GM12878 (cell line): ENCODE measurements around the gene ZNF804B. TPM values are rescaled to one million over a fixed set of nuclear protein-coding genes. Genes with fewer than 3 reads are reported as not detected.

ENCODE experiments used
- ATAC-seq: fragments of 200-7000 bp; cut with Tn5 transposase; 3 replicates; pipeline ENCODE4 v1.9.1; 2020; ENCODE audit warnings: mild to moderate bottlenecking, moderate library complexity
- BruUV-seq: library from RNA; stranded (reverse); fragments of 400-500 nt; replicated peaks from 2 replicates; lab custom pipeline; 2021; lab: Mats Ljungman, UMichigan
- CTCF ChIA-PET: fragments of 300-600 bp; sonication (Branson Sonifier 250); formaldehyde crosslinking; extraction: SDS; loops from one replicate; lab custom pipeline; 2021; ENCODE audit warnings: inconsistent platforms; lab: Yijun Ruan, JAX
- POLR2A ChIA-PET: fragments of 350-600 bp; formaldehyde crosslinking; extraction: SDS; loops from one replicate; lab custom pipeline; 2021; ENCODE audit warnings: inconsistent platforms; lab: Charles Lee
- RAD21 ChIA-PET: fragments of 300-600 bp; sonication (Branson Sonifier 250); formaldehyde crosslinking; loops from one replicate; lab custom pipeline; 2023; ENCODE audit warnings: antibody characterized with exemption; ENCODE audit not compliant: unreplicated experiment; lab: Charles Lee
- SMC1A ChIA-PET: fragments of 300-600 bp; sonication (Branson Sonifier 250); formaldehyde crosslinking; loops from one replicate; lab custom pipeline; 2023; ENCODE audit not compliant: unreplicated experiment, uncharacterized antibody; lab: Charles Lee
- DNase-seq: peaks from one replicate; pipeline ENCODE4 v3.0.0-alpha.2; 2011; ENCODE audit warnings: low read depth, low spot score
- FAIRE-seq: peaks from 3 replicates; lab custom pipeline; 2011; peaks lifted over from hg19 to GRCh38; lab: Jason Lieb, UNC
- H2AFZ ChIP-seq: 2 replicates; pipeline ENCODE4 v1.6.0; 2011; ENCODE audit warnings: low read depth, low read length, control low read depth; ENCODE audit not compliant: control insufficient read depth
- H3K27ac ChIP-seq: 2 replicates; pipeline ENCODE4 v1.5.1; 2011; ENCODE audit warnings: control low read depth; ENCODE audit not compliant: control insufficient read depth, insufficient read depth
- H3K27me3 ChIP-seq, 2 experiments: replicated peaks in 1 of 2; 2 replicates each; pipeline versions ENCODE4 v1.6.0 to v1.6.1; 2011; ENCODE audit warnings: low read length in 1 of 2; ENCODE audit not compliant: control insufficient read depth in 2 of 2, insufficient read depth in 2 of 2
- H3K36me3 ChIP-seq, 2 experiments: 2 replicates each; pipeline ENCODE4 v1.5.1; 2011; ENCODE audit warnings: low read length in 1 of 2; ENCODE audit not compliant: control insufficient read depth in 2 of 2, insufficient read depth in 2 of 2
- H3K4me1 ChIP-seq: 2 replicates; pipeline ENCODE4 v1.6.1; 2011; ENCODE audit warnings: mild to moderate bottlenecking, low read length, moderate library complexity, mixed read lengths; ENCODE audit not compliant: control insufficient read depth, insufficient read depth
- H3K4me2 ChIP-seq: 2 replicates; pipeline ENCODE4 v1.6.0; 2011; ENCODE audit warnings: control low read depth; ENCODE audit not compliant: control insufficient read depth, insufficient read depth
- H3K4me3 ChIP-seq: fragments of 200-600 bp; sonication (generic); 2 replicates; pipeline ENCODE4 v1.5.1; 2016
- H3K79me2 ChIP-seq: 2 replicates; pipeline ENCODE4 v1.6.0; 2011; ENCODE audit warnings: low read length; ENCODE audit not compliant: control insufficient read depth, insufficient read depth
- H3K9ac ChIP-seq: 2 replicates; pipeline ENCODE4 v1.8.0; 2011; ENCODE audit warnings: low read length, control low read depth, mixed read lengths; ENCODE audit not compliant: control insufficient read depth, insufficient read depth
- H3K9me3 ChIP-seq: replicated peaks from 3 replicates; pipeline ENCODE4 v1.5.1; 2011; ENCODE audit warnings: mild to moderate bottlenecking, low read length; ENCODE audit not compliant: control insufficient read depth, insufficient read depth
- H4K20me1 ChIP-seq: 2 replicates; pipeline ENCODE4 v1.6.0; 2011; ENCODE audit not compliant: control insufficient read depth, insufficient read depth
- BCL3 ChIP-seq: IDR thresholded peaks from 2 replicates; pipeline ENCODE4 v1.6.1; 2011; ENCODE audit warnings: borderline replicate concordance, low read depth, mild to moderate bottlenecking, moderate library complexity, low read length; ENCODE audit not compliant: insufficient read depth, poor library complexity, severe bottlenecking
- BHLHE40 ChIP-seq, 2 experiments: fragments of 450-650 bp in 1 of 2; IDR thresholded peaks; 2 replicates each; pipeline ENCODE4 v1.6.1; 2011 to 2017; ENCODE audit warnings: low read depth in 2 of 2, borderline replicate concordance in 1 of 2, improper control_type of control experiment in 1 of 2, low read length in 1 of 2, mild to moderate bottlenecking in 1 of 2
- CHD1 ChIP-seq: IDR thresholded peaks from 2 replicates; pipeline ENCODE4 v1.6.1; 2012; ENCODE audit warnings: low read depth, low read length, improper control_type of control experiment
- E2F8 ChIP-seq: fragments of 450-650 bp; IDR thresholded peaks from 2 replicates; pipeline ENCODE4 v1.6.1; 2018; ENCODE audit warnings: mild to moderate bottlenecking, low read depth, moderate library complexity; ENCODE audit not compliant: partially characterized antibody
- ELK1 ChIP-seq: IDR thresholded peaks from 2 replicates; pipeline ENCODE4 v1.6.1; 2012; ENCODE audit warnings: low read depth, low read length, improper control_type of control experiment
- EP300 ChIP-seq, 2 experiments: fragments of 150-350 bp in 1 of 2; IDR thresholded peaks; 2 replicates each; pipeline ENCODE4 v1.6.1; 2011 to 2012; ENCODE audit warnings: low read depth in 2 of 2, low read length in 2 of 2, borderline replicate concordance in 1 of 2, improper control_type of control experiment in 1 of 2, inconsistent platforms in 1 of 2; ENCODE audit not compliant: control insufficient read depth in 1 of 2
- FOXK2 ChIP-seq: fragments of 450-650 bp; IDR thresholded peaks from 2 replicates; pipeline ENCODE4 v1.6.1; 2017; ENCODE audit warnings: mild to moderate bottlenecking, moderate library complexity
- KAT2A ChIP-seq: conservative IDR thresholded peaks from 2 replicates; pipeline ENCODE4 v1.6.1; 2011; ENCODE audit warnings: low read depth, low read length; ENCODE audit not compliant: control insufficient read depth
- MTA2 ChIP-seq: fragments of 450-650 bp; IDR thresholded peaks from 2 replicates; pipeline ENCODE4 v1.6.1; 2016; ENCODE audit warnings: low read depth, mild to moderate bottlenecking, moderate library complexity
- NFYA ChIP-seq: IDR thresholded peaks from 2 replicates; pipeline ENCODE4 v1.6.1; 2011; ENCODE audit warnings: low read depth, mild to moderate bottlenecking, low read length, improper control_type of control experiment, borderline replicate concordance
- NR2F1 ChIP-seq: fragments of 450-650 bp; conservative IDR thresholded peaks from 2 replicates; pipeline ENCODE4 v1.6.1; 2017; ENCODE audit warnings: mild to moderate bottlenecking
- POU2F2 ChIP-seq: IDR thresholded peaks from 3 replicates; pipeline ENCODE4 v1.6.1; 2011; ENCODE audit warnings: low read depth, mild to moderate bottlenecking, low read length, borderline replicate concordance
- SRF ChIP-seq, 2 experiments: IDR thresholded peaks; 2 replicates each; pipeline ENCODE4 v1.6.1; 2011; ENCODE audit warnings: low read depth in 2 of 2, low read length in 2 of 2, mild to moderate bottlenecking in 1 of 2, moderate library complexity in 1 of 2
- ZBTB4 ChIP-seq: fragments of 450-650 bp; formaldehyde crosslinking; IDR thresholded peaks from 2 replicates; pipeline ENCODE4 v1.4.0; 2022; ENCODE audit warnings: mild to moderate bottlenecking, moderate library complexity
- ZNF384 ChIP-seq: IDR thresholded peaks from 2 replicates; pipeline ENCODE4 v1.6.1; 2012; ENCODE audit warnings: low read depth, mild to moderate bottlenecking, low read length, improper control_type of control experiment, borderline replicate concordance
- WGBS: methylation state at CpG from one replicate; pipeline ENCODE4 v1.1.6; 2016; ENCODE audit warnings: low lambda C conversion rate; ENCODE audit not compliant: insufficient replicate concordance, insufficient coverage; ENCODE audit errors: missing lambda C conversion rate; 5-methylcytosine and 5-hydroxymethylcytosine counted together
- in situ Hi-C: fragments of 300-500 bp; cut with MboI; formaldehyde crosslinking; loops from 9 replicates; pipeline ENCODE4 v1.14.3; 2018; ENCODE audit warnings: mixed read lengths
- intact Hi-C: fragments of 100-400 bp; cut with micrococcal nuclease; formaldehyde crosslinking; loops from one replicate; pipeline ENCODE4 v1.14.2; 2022; ENCODE audit not compliant: unreplicated experiment
- polyA plus RNA-seq, 11 experiments: library from polyadenylated mRNA; depleted of rRNA in 4 of 11; unstranded in 6 of 11; stranded (reverse) in 5 of 11; fragments of >200 nt; fragmentation: Nextera tagmentation in 4 of 11; fragmentation: Illumina TruSeq in 1 of 11; extraction: Ambion mirVana in 4 of 11; extraction: Trizol in 1 of 11; gene quantifications; 1 replicate in 1 of 11; 2 replicates in 10 of 11; pipeline versions ENCODE4 v1.2.1 to v1.2.3, GENCODE V29; 2011 to 2016; ENCODE audit warnings: inconsistent platforms in 2 of 11, missing spikeins in 2 of 11, low read depth in 1 of 11
- total RNA-seq, 4 experiments: library from RNA; depleted of rRNA in 3 of 4; stranded (reverse); fragments of >200 nt in 3 of 4; fragmentation: Illumina TruSeq in 1 of 4; extraction: Trizol in 1 of 4; gene quantifications; 2 replicates each; pipeline versions ENCODE4 v1.2.1 to v1.2.3, GENCODE V29; 2013 to 2021

The ZNF804B gene
- total and polyA plus RNA-seq, 10 of the 15 experiments (the other 5 are each of a cell fraction or from before 2014, with no cell fraction given): not detected

GRCh38 chr7:89259085-89259484 lies 499.6 kb downstream of the ZNF804B start (continued):
- TF ChIP-seq KAT2A (no peak), MTA2 (no peak), EP300 (IDR thresholded peaks at IDR 0.05; ENCODE audit: borderline replicate concordance in 1 of 2, control insufficient read depth in 1 of 2, low read depth in 2 of 2, low read length in 2 of 2) (no peak), NR2F1 (no peak), BHLHE40 (IDR thresholded peaks at IDR 0.05; ENCODE audit: borderline replicate concordance in 1 of 2, low read depth in 2 of 2, low read length in 1 of 2) (no peak), SRF (IDR thresholded peaks at IDR 0.05; ENCODE audit: low read depth in 2 of 2, low read length in 2 of 2) (no peak), BCL3 (no peak)

- ChIA-PET SMC1A (no interaction called here), RAD21 (no interaction called here), CTCF (no interaction called here), POLR2A (no interaction called here)
- H3K27me3 ChIP-seq: no peaks in the 10 kb centered on the region
- no TSS peak for BruUV-seq
- no peak for ATAC-seq
- H2AFZ ChIP-seq: no peak overlapping the region
- in situ Hi-C loops: no loop called here
- H3K4me2 ChIP-seq: no peak overlapping the region
- intact Hi-C loops: no loop called here
- no peaks in the 10 kb centered on the region for H3K9me3 ChIP-seq
- no peaks in the 10 kb centered on the region for H3K79me2 ChIP-seq
- H3K9ac ChIP-seq: no peak overlapping the region
- FAIRE-seq: no peak
- no peak overlapping the region for H3K4me3 ChIP-seq
- no peak overlapping the region for H3K27ac ChIP-seq
- no peak for DNase-seq
- no peaks in the 10 kb centered on the region for H3K36me3 ChIP-seq
- WGBS: 25% methylated on average over 4 of the region's 4 CpGs
- no peaks in the 10 kb centered on the region for H4K20me1 ChIP-seq
- no peaks in the 10 kb centered on the region for H3K4me1 ChIP-seq
- TF ChIP-seq ZNF384 (no peak), FOXK2 (no peak), ZBTB4 (no peak), CHD1 (no peak), POU2F2 (no peak), ELK1 (no peak), NFYA (no peak), E2F8 (no peak)
Observed at GRCh38 chr7:89264126-89264525, 504.6 kb downstream of the ZNF804B start.
